WTC11 (cell line): Measurements from ENCODE around the gene GPR17. TPM values are rescaled to one million over a fixed set of nuclear protein-coding genes. Genes with fewer than 3 reads are reported as not detected.

Experiments
- ATAC-seq: fragments of 200-7000 bp; cut with Tn5 transposase; 2 replicates; pipeline ENCODE4 v1.10.0; 2021; ENCODE audit warnings: mild to moderate bottlenecking, moderate library complexity
- CTCF ChIA-PET: fragments of 300-600 bp; sonication (Branson Sonifier 250); formaldehyde crosslinking; loops from one replicate; lab custom pipeline; 2021; ENCODE audit warnings: antibody characterized with exemption; lab: Charles Lee
- POLR2A ChIA-PET: fragments of 350-600 bp; sonication (Branson Sonifier 250); formaldehyde crosslinking; loops from one replicate; lab custom pipeline; 2021; ENCODE audit warnings: antibody characterized with exemption; lab: Charles Lee
- DNase-seq: peaks from one replicate; pipeline ENCODE4 v3.0.0; 2021; ENCODE audit warnings: low spot score
- H3K27ac Mint-ChIP-seq: 2 replicates; pipeline ENCODE4 v1.8.0; 2021; ENCODE audit warnings: mixed read lengths
- H3K27me3 Mint-ChIP-seq: 2 replicates; pipeline ENCODE4 v1.8.0; 2021; ENCODE audit warnings: low read depth, mild to moderate bottlenecking, moderate library complexity, mixed read lengths
- H3K36me3 Mint-ChIP-seq: 2 replicates; pipeline ENCODE4 v1.8.0; 2021; ENCODE audit warnings: mixed read lengths
- H3K4me1 Mint-ChIP-seq: 2 replicates; pipeline ENCODE4 v1.8.0; 2022; ENCODE audit warnings: mixed read lengths
- H3K4me3 Mint-ChIP-seq: 2 replicates; pipeline ENCODE4 v1.8.0; 2021; ENCODE audit warnings: mild to moderate bottlenecking, moderate library complexity, mixed read lengths
- H3K9me3 Mint-ChIP-seq: 2 replicates; pipeline ENCODE4 v1.8.0; 2021; ENCODE audit warnings: mixed read lengths
- ARID4B ChIP-seq: sonication (generic); formaldehyde crosslinking; IDR thresholded peaks from 2 replicates; pipeline ENCODE4 v1.8.0; 2023; ENCODE audit warnings: missing genetic modification reagents, mild to moderate bottlenecking, borderline replicate concordance
- ATF3 ChIP-seq: sonication (generic); formaldehyde crosslinking; conservative IDR thresholded peaks from 2 replicates; pipeline ENCODE4 v1.8.1; 2022; ENCODE audit warnings: mild to moderate bottlenecking, missing genetic modification reagents
- CTCF ChIP-seq: fragments of 200-600 bp; IDR thresholded peaks from 2 replicates; pipeline ENCODE4 v1.8.0; 2022; ENCODE audit warnings: antibody characterized with exemption
- MXD4 ChIP-seq: fragments of 250-450 bp; sonication (Bioruptor Pico); IDR thresholded peaks from 2 replicates; pipeline ENCODE4 v1.8.0; 2021; ENCODE audit warnings: mild to moderate bottlenecking, moderate library complexity, borderline replicate concordance
- NFYB ChIP-seq: sonication (generic); formaldehyde crosslinking; conservative IDR thresholded peaks from 2 replicates; pipeline ENCODE4 v1.8.0; 2022; ENCODE audit warnings: low read depth, missing genetic modification reagents
- NR1H2 ChIP-seq: sonication (generic); formaldehyde crosslinking; IDR thresholded peaks from 2 replicates; pipeline ENCODE4 v1.9.0; 2021; ENCODE audit warnings: mild to moderate bottlenecking, moderate library complexity, missing genetic modification reagents
- TEAD1 ChIP-seq: sonication (generic); formaldehyde crosslinking; IDR thresholded peaks from 2 replicates; pipeline ENCODE4 v1.8.0; 2022; ENCODE audit warnings: mild to moderate bottlenecking, missing genetic modification reagents
- TP53 ChIP-seq: sonication (generic); formaldehyde crosslinking; IDR thresholded peaks from 2 replicates; pipeline ENCODE4 v1.8.1; 2023; ENCODE audit warnings: mild to moderate bottlenecking, missing genetic modification reagents
- USF1 ChIP-seq: sonication (generic); formaldehyde crosslinking; IDR thresholded peaks from 2 replicates; pipeline ENCODE4 v1.8.0; 2022; ENCODE audit warnings: mild to moderate bottlenecking, missing genetic modification reagents
- ZNF219 ChIP-seq: sonication (generic); formaldehyde crosslinking; IDR thresholded peaks from 2 replicates; pipeline ENCODE4 v1.8.0; 2023; ENCODE audit warnings: missing genetic modification reagents, mild to moderate bottlenecking, borderline replicate concordance
- ZNF281 ChIP-seq: sonication (generic); formaldehyde crosslinking; IDR thresholded peaks from 2 replicates; pipeline ENCODE4 v1.8.0; 2023; ENCODE audit warnings: mild to moderate bottlenecking, missing genetic modification reagents
- ZNF532 ChIP-seq: fragments of 250-450 bp; sonication (Bioruptor Pico); IDR thresholded peaks from 2 replicates; pipeline ENCODE4 v1.9.0; 2021; ENCODE audit warnings: mild to moderate bottlenecking, borderline replicate concordance
- total RNA-seq: library from RNA; stranded (reverse); gene quantifications from 3 replicates; pipeline ENCODE4 v1.2.3, GENCODE V29; 2021

GPR17 gene
- total RNA-seq, 1 experiment from 2014 or later = not detected

- H3K27ac Mint-ChIP-seq = no peak overlapping the region
- no peaks in the 10 kb centered on the region for H3K9me3 Mint-ChIP-seq
- CTCF ChIA-PET = no interaction called here
- H3K4me1 Mint-ChIP-seq = no peaks in the 10 kb centered on the region
- no peak for TF ChIP-seq NR1H2 (CRISPR knock-in tag)
- TF ChIP-seq TEAD1 = no peak
- no peak for TF ChIP-seq TP53
- no peak for TF ChIP-seq MXD4 (CRISPR knock-in tag)
- TF ChIP-seq ZNF281 = no peak
- no peak for TF ChIP-seq ATF3 (CRISPR knock-in tag)
- TF ChIP-seq NFYB (CRISPR knock-in tag) = no peak
- TF ChIP-seq ARID4B (CRISPR knock-in tag) = no peak
- TF ChIP-seq ZNF532 (CRISPR knock-in tag) = no peak
- no peak for TF ChIP-seq ZNF219 (CRISPR knock-in tag)
- no peak for TF ChIP-seq USF1
- TF ChIP-seq CTCF = no peak
- H3K4me3 Mint-ChIP-seq = no peak overlapping the region
- H3K36me3 Mint-ChIP-seq = no peaks in the 10 kb centered on the region
- no peak for ATAC-seq
- H3K27me3 Mint-ChIP-seq = no peaks in the 10 kb centered on the region
- POLR2A ChIA-PET = no interaction called here
- no peak for DNase-seq
Observed at GRCh38 chr2:127629637-127630036, 16.3 kb upstream of the GPR17 start.
